Measurements from ENCODE around the gene MON1B. TPM values are rescaled to one million over a fixed set of nuclear protein-coding genes. Genes with fewer than 3 reads are reported as not detected.

MON1B gene
- total RNA-seq, 1 donor from 2014 or later, result 70.7 TPM

GRCh38 chr16:77197747-77198146 is 6.8 kb downstream of the MON1B start:
- Mint-ChIP-seq H3K27me3 (no peaks in the 10 kb centered on the region), H3K9me3 (no peaks in the 10 kb centered on the region), H3K36me3 (ENCODE audit: low read depth) (peaks cover 74% of the 10 kb centered on the region), H3K27ac (no peak overlapping the region), H3K4me3 (no peak overlapping the region), H3K4me1 (peaks cover 14% of the 10 kb centered on the region)
- intact Hi-C loops (cut with micrococcal nuclease), result no loop called here
- DNase-seq (no peak), ATAC-seq (ENCODE audit: low read depth) (no peak)
- CTCF ChIA-PET, result no interaction called here
- POLR2A ChIA-PET, result no interaction called here
- TF ChIP-seq CTCF (IDR thresholded peaks at IDR 0.05), result no peak

- ChIA-PET POLR2A (no interaction called here), CTCF (no interaction called here)
- TF ChIP-seq CTCF (IDR thresholded peaks at IDR 0.05), result no peak
- intact Hi-C loops (cut with micrococcal nuclease), result no loop called here
- Mint-ChIP-seq H3K27me3 (no peaks in the 10 kb centered on the region), H3K4me3 (no peak within 1 kb of the TSS), H3K4me1 (peaks cover 2% of the 10 kb centered on the region), H3K27ac (no peak within 1 kb of the TSS), H3K36me3 (ENCODE audit: low read depth) (peaks cover 59% of the 10 kb centered on the region), H3K9me3 (no peaks in the 10 kb centered on the region)
- DNase-seq (no peak), ATAC-seq (ENCODE audit: low read depth) (no peak)
These were observed 8.2 kb downstream of the MON1B start, which contains the start of gene SYCE1L for GRCh38 chr16:77199211-77199610. Gene SYCE1L, plus strand, starts transcription at chr16:77199408. Its CDS starts 44 bp downstream, at chr16:77199452.

GRCh38 chr16:77206533-77206932 is 15.5 kb downstream of the MON1B start:
- CTCF ChIA-PET, result no interaction called here
- H3K27ac Mint-ChIP-seq, result no peak overlapping the region
- H3K36me3 Mint-ChIP-seq (ENCODE audit: low read depth), result peaks cover under 1% of the 10 kb centered on the region
- POLR2A ChIA-PET, result interaction anchor here (0.6 kb wide), 1 partner anchor 179 kb away, joined by 10 read pairs; no protein-coding TSS in a partner anchor
- no peaks in the 10 kb centered on the region for H3K9me3 Mint-ChIP-seq
- no peak for TF ChIP-seq CTCF (IDR thresholded peaks at IDR 0.05)
- no peaks in the 10 kb centered on the region for H3K27me3 Mint-ChIP-seq
- peaks cover 2% of the 10 kb centered on the region for H3K4me1 Mint-ChIP-seq
- no peak overlapping the region for H3K4me3 Mint-ChIP-seq
- DNase-seq (no peak), ATAC-seq (ENCODE audit: low read depth) (no peak)
- intact Hi-C loops (cut with micrococcal nuclease), result no loop called here

GRCh38 chr16:77207030-77207429 is 16.0 kb downstream of the MON1B start:
- POLR2A ChIA-PET, result interaction anchor here (0.6 kb wide), 1 partner anchor 179 kb away, joined by 10 read pairs; no protein-coding TSS in a partner anchor
- ATAC-seq (ENCODE audit: low read depth) (no peak), DNase-seq (no peak)
- Mint-ChIP-seq H3K4me3 (no peak overlapping the region), H3K36me3 (ENCODE audit: low read depth) (peaks cover 2% of the 10 kb centered on the region), H3K9me3 (no peaks in the 10 kb centered on the region), H3K27me3 (no peaks in the 10 kb centered on the region), H3K4me1 (peaks cover 6% of the 10 kb centered on the region), H3K27ac (no peak overlapping the region)
- TF ChIP-seq CTCF (IDR thresholded peaks at IDR 0.05), result no peak
- CTCF ChIA-PET, result no interaction called here
- intact Hi-C loops (cut with micrococcal nuclease), result no loop called here

GRCh38 chr16:77208382-77208781 is 17.4 kb downstream of the MON1B start:
- POLR2A ChIA-PET, result no interaction called here
- CTCF ChIA-PET, result interaction anchor here (0.7 kb wide), 1 partner anchor 1803 kb away, joined by 3 read pairs; no protein-coding TSS in a partner anchor
- no peak for TF ChIP-seq CTCF (IDR thresholded peaks at IDR 0.05)

More at GRCh38 chr16:77208382-77208781, 17.4 kb downstream of the MON1B start:
- H3K9me3 Mint-ChIP-seq, result no peaks in the 10 kb centered on the region
- intact Hi-C loops (cut with micrococcal nuclease), result no loop called here
- peaks cover 2% of the 10 kb centered on the region for H3K36me3 Mint-ChIP-seq (ENCODE audit: low read depth)
- H3K4me1 Mint-ChIP-seq, result peaks cover 9% of the 10 kb centered on the region
- H3K27ac Mint-ChIP-seq, result no peak overlapping the region
- no peaks in the 10 kb centered on the region for H3K27me3 Mint-ChIP-seq
- no peak for DNase-seq
- H3K4me3 Mint-ChIP-seq, result no peak overlapping the region
- ATAC-seq (ENCODE audit: low read depth), result no peak

Measured in activated B cell treated with CpG ODN at 0.5 μM for 24 hours (primary cell).